ENCODE results near the gene PRKG1. TPM values are rescaled to one million over a fixed set of nuclear protein-coding genes. Genes with fewer than 3 reads are reported as not detected.

The PRKG1 gene
- total RNA-seq, 1 experiment from 2014 or later: 16.5 TPM

DNA sequence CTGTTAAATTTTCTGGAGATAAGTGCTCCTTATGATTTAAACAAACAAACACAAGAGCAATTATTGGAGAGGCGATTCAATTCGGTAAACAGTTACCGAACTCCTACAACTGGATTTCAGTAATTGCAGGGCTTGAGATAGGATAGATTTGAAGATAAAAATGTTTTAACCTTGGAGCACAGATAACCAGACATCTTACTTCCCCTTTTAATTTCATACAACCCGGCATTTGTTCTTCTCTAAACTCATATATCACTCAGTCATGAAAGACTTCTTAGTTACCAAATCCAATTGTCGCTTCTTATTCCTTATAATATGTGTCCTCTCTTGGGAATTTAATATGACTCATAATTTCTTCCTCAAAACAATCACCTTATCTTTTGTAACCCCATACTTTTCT is 861.1 kb downstream of the PRKG1 start:
- TF ChIP-seq, protein P1, sequence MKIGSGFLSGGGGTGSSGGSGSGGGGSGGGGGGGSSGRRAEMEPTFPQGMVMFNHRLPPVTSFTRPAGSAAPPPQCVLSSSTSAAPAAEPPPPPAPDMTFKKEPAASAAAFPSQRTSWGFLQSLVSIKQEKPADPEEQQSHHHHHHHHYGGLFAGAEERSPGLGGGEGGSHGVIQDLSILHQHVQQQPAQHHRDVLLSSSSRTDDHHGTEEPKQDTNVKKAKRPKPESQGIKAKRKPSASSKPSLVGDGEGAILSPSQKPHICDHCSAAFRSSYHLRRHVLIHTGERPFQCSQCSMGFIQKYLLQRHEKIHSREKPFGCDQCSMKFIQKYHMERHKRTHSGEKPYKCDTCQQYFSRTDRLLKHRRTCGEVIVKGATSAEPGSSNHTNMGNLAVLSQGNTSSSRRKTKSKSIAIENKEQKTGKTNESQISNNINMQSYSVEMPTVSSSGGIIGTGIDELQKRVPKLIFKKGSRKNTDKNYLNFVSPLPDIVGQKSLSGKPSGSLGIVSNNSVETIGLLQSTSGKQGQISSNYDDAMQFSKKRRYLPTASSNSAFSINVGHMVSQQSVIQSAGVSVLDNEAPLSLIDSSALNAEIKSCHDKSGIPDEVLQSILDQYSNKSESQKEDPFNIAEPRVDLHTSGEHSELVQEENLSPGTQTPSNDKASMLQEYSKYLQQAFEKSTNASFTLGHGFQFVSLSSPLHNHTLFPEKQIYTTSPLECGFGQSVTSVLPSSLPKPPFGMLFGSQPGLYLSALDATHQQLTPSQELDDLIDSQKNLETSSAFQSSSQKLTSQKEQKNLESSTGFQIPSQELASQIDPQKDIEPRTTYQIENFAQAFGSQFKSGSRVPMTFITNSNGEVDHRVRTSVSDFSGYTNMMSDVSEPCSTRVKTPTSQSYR (CRISPR knock-in tag; IDR thresholded peaks at IDR 0.05): no peak
- no peak for TF ChIP-seq IRF2 (CRISPR knock-in tag; IDR thresholded peaks at IDR 0.05; ENCODE audit: borderline replicate concordance, low read depth)
- TF ChIP-seq, protein P2, sequence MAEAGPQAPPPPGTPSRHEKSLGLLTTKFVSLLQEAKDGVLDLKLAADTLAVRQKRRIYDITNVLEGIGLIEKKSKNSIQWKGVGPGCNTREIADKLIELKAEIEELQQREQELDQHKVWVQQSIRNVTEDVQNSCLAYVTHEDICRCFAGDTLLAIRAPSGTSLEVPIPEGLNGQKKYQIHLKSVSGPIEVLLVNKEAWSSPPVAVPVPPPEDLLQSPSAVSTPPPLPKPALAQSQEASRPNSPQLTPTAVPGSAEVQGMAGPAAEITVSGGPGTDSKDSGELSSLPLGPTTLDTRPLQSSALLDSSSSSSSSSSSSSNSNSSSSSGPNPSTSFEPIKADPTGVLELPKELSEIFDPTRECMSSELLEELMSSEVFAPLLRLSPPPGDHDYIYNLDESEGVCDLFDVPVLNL (CRISPR knock-in tag; IDR thresholded peaks at IDR 0.05; ENCODE audit: borderline replicate concordance, low read depth): no peak
- H3K27ac Mint-ChIP-seq: no peak overlapping the region
- CTCF ChIA-PET: interaction anchor here (1.2 kb wide), 1 partner anchor 68 kb away, joined by 4 read pairs; no protein-coding TSS in a partner anchor
- no peaks in the 10 kb centered on the region for H3K27me3 Mint-ChIP-seq (ENCODE audit: low read depth)
- DNase-seq (ENCODE audit: low spot score) (no peak), ATAC-seq (no peak)
- POLR2A ChIA-PET: no interaction called here
- no peak overlapping the region for H3K4me3 Mint-ChIP-seq
- H3K9me3 Mint-ChIP-seq: no peaks in the 10 kb centered on the region
- H3K4me1 Mint-ChIP-seq: no peaks in the 10 kb centered on the region
- H3K36me3 Mint-ChIP-seq: no peaks in the 10 kb centered on the region

DNA sequence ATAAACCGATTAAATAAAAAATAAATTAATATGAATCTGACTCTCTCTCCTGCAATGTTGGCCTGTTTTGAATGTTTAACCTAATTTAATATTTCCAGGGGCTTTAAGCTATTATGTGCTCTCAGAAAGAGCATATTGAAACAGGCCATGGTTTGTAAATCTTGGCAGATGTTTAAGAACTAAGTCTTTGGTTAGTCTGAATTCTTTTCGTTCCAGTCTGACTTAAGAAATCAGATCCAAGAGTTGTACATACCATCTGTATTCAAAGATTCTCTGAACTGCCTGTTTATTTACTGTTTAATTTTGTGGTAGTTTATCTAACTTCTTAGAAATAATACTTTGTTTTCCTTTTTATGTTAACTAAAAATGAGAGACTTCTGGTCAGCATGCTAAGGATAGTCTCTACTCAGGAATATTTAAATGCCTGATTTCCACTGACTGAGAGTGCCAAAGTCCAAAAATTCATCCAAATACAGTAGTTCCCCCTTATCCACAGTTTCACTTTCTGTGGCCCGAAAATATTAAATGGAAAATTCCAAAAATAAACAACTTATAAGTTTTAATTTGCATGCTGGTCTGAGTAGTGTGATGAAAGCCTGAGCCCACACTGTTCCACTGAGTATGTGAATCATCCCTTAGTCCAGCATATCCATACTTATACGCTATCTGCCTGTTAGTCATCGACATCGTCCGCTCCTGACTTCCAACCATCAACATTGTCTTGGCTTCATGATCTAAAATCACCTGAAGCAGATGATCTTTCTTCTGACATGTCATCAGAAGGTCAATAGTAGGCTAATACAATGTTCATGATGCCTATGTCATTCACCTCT is 863.2 kb downstream of the PRKG1 start:
- H3K27me3 Mint-ChIP-seq (ENCODE audit: low read depth): no peaks in the 10 kb centered on the region

DNA sequence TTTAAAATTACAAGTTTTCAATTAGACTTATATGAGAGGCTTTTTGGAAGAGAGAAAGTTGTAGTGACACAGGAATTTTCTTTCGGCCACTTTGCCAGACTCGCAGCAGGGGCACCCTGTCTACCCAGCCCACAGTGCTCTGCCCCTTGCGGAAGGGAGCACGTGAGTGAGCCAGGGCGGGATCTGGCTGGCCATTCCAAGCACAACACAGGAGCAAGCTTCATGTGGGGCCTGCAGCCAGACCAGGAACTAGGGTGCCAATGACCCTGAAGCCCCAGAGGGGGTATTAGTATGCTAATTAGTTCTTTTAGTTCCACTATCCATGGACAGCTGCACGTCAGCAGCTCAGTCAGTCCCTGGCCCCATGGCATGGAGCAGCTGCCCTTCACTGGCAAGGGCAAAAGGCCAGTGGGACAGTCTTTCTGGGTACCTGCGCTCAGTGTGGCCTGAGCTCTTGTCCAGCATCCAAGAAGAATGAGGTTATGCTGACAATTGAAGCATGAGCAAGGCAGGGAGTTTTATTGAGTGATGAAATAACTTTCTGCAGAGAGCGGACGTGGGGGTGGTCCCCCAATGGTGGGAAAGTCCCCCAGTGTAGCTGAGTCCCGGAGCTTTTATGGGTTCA is 876.2 kb downstream of the PRKG1 start:
- DNase-seq (ENCODE audit: low spot score) (no peak), ATAC-seq (no peak; the same call in 1 of the 2 replicates)
- no peak overlapping the region for H3K27ac Mint-ChIP-seq
- CTCF ChIA-PET: interaction anchor here (1.2 kb wide), 1 partner anchor 12 kb away, joined by 4 read pairs; no protein-coding TSS in a partner anchor
- no peak overlapping the region for H3K4me3 Mint-ChIP-seq
- H3K36me3 Mint-ChIP-seq: peaks cover 17% of the 10 kb centered on the region
- H3K9me3 Mint-ChIP-seq: peaks cover 17% of the 10 kb centered on the region
- no peaks in the 10 kb centered on the region; the same call in 1 of the 2 replicates for H3K27me3 Mint-ChIP-seq (ENCODE audit: low read depth)
- peaks cover 16% of the 10 kb centered on the region for H3K4me1 Mint-ChIP-seq
- POLR2A ChIA-PET: no interaction called here
- TF ChIP-seq, protein P3, sequence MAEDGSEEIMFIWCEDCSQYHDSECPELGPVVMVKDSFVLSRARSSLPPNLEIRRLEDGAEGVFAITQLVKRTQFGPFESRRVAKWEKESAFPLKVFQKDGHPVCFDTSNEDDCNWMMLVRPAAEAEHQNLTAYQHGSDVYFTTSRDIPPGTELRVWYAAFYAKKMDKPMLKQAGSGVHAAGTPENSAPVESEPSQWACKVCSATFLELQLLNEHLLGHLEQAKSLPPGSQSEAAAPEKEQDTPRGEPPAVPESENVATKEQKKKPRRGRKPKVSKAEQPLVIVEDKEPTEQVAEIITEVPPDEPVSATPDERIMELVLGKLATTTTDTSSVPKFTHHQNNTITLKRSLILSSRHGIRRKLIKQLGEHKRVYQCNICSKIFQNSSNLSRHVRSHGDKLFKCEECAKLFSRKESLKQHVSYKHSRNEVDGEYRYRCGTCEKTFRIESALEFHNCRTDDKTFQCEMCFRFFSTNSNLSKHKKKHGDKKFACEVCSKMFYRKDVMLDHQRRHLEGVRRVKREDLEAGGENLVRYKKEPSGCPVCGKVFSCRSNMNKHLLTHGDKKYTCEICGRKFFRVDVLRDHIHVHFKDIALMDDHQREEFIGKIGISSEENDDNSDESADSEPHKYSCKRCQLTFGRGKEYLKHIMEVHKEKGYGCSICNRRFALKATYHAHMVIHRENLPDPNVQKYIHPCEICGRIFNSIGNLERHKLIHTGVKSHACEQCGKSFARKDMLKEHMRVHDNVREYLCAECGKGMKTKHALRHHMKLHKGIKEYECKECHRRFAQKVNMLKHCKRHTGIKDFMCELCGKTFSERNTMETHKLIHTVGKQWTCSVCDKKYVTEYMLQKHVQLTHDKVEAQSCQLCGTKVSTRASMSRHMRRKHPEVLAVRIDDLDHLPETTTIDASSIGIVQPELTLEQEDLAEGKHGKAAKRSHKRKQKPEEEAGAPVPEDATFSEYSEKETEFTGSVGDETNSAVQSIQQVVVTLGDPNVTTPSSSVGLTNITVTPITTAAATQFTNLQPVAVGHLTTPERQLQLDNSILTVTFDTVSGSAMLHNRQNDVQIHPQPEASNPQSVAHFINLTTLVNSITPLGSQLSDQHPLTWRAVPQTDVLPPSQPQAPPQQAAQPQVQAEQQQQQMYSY (CRISPR knock-in tag; IDR thresholded peaks at IDR 0.05): no peak
- no peak for TF ChIP-seq ZNF232 (CRISPR knock-in tag; IDR thresholded peaks at IDR 0.05)
- TF ChIP-seq ZNF671 (CRISPR knock-in tag; IDR thresholded peaks at IDR 0.05): no peak
- no peak for TF ChIP-seq ZBTB21 (CRISPR knock-in tag; IDR thresholded peaks at IDR 0.05; ENCODE audit: borderline replicate concordance)
- TF ChIP-seq, protein P4, sequence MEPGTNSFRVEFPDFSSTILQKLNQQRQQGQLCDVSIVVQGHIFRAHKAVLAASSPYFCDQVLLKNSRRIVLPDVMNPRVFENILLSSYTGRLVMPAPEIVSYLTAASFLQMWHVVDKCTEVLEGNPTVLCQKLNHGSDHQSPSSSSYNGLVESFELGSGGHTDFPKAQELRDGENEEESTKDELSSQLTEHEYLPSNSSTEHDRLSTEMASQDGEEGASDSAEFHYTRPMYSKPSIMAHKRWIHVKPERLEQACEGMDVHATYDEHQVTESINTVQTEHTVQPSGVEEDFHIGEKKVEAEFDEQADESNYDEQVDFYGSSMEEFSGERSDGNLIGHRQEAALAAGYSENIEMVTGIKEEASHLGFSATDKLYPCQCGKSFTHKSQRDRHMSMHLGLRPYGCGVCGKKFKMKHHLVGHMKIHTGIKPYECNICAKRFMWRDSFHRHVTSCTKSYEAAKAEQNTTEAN (CRISPR knock-in tag; IDR thresholded peaks at IDR 0.05): no peak
- TF ChIP-seq, protein P5, sequence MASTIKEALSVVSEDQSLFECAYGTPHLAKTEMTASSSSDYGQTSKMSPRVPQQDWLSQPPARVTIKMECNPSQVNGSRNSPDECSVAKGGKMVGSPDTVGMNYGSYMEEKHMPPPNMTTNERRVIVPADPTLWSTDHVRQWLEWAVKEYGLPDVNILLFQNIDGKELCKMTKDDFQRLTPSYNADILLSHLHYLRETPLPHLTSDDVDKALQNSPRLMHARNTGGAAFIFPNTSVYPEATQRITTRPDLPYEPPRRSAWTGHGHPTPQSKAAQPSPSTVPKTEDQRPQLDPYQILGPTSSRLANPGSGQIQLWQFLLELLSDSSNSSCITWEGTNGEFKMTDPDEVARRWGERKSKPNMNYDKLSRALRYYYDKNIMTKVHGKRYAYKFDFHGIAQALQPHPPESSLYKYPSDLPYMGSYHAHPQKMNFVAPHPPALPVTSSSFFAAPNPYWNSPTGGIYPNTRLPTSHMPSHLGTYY (CRISPR knock-in tag; IDR thresholded peaks at IDR 0.05): no peak
- no peak for TF ChIP-seq ZNF219 (CRISPR knock-in tag; IDR thresholded peaks at IDR 0.05; ENCODE audit: borderline replicate concordance)

More for the DNA sequence above, 863.2 kb downstream of the PRKG1 start:
- ATAC-seq: no peak
- CTCF ChIA-PET: no interaction called here
- TF ChIP-seq, protein P6, sequence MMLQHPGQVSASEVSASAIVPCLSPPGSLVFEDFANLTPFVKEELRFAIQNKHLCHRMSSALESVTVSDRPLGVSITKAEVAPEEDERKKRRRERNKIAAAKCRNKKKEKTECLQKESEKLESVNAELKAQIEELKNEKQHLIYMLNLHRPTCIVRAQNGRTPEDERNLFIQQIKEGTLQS (CRISPR knock-in tag; conservative IDR thresholded peaks at IDR 0.05): no peak
- TF ChIP-seq JUN (CRISPR knock-in tag; IDR thresholded peaks at IDR 0.05) (no peak), IRF2 (CRISPR knock-in tag; IDR thresholded peaks at IDR 0.05; ENCODE audit: borderline replicate concordance, low read depth) (no peak)
- TF ChIP-seq, protein P7, sequence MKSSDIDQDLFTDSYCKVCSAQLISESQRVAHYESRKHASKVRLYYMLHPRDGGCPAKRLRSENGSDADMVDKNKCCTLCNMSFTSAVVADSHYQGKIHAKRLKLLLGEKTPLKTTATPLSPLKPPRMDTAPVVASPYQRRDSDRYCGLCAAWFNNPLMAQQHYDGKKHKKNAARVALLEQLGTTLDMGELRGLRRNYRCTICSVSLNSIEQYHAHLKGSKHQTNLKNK (CRISPR knock-in tag; IDR thresholded peaks at IDR 0.05): no peak
- TF ChIP-seq, protein P8, sequence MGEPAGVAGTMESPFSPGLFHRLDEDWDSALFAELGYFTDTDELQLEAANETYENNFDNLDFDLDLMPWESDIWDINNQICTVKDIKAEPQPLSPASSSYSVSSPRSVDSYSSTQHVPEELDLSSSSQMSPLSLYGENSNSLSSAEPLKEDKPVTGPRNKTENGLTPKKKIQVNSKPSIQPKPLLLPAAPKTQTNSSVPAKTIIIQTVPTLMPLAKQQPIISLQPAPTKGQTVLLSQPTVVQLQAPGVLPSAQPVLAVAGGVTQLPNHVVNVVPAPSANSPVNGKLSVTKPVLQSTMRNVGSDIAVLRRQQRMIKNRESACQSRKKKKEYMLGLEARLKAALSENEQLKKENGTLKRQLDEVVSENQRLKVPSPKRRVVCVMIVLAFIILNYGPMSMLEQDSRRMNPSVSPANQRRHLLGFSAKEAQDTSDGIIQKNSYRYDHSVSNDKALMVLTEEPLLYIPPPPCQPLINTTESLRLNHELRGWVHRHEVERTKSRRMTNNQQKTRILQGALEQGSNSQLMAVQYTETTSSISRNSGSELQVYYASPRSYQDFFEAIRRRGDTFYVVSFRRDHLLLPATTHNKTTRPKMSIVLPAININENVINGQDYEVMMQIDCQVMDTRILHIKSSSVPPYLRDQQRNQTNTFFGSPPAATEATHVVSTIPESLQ (CRISPR knock-in tag; IDR thresholded peaks at IDR 0.05): no peak
- no peak overlapping the region for H3K4me3 Mint-ChIP-seq
- no peaks in the 10 kb centered on the region for H3K9me3 Mint-ChIP-seq
- no peaks in the 10 kb centered on the region for H3K4me1 Mint-ChIP-seq
- no peak overlapping the region for H3K27ac Mint-ChIP-seq
- no peak for DNase-seq (ENCODE audit: low spot score)
- POLR2A ChIA-PET: no interaction called here
- H3K36me3 Mint-ChIP-seq: no peaks in the 10 kb centered on the region

All from WTC11 (cell line).